Activated CD8-positive, alpha-beta T cell treated with anti-CD3 and anti-CD28 coated beads for 36 hours (primary cell): ENCODE measurements around the gene ATRNL1. TPM values are rescaled to one million over a fixed set of nuclear protein-coding genes. Genes with fewer than 3 reads are reported as not detected.

Experiments used
- ATAC-seq: fragments of 200-7000 bp; cut with Tn5 transposase; one replicate; pipeline ENCODE4 v1.10.0; 2021; ENCODE audit warnings: mild to moderate bottlenecking, moderate library complexity
- CTCF ChIA-PET: fragments of 350-600 bp; sonication (Branson Sonifier 250); formaldehyde crosslinking; loops from one replicate; lab custom pipeline; 2021; ENCODE audit warnings: antibody characterized with exemption; lab: Charles Lee
- POLR2A ChIA-PET: fragments of 350-600 bp; sonication (Branson Sonifier 250); formaldehyde crosslinking; loops from one replicate; lab custom pipeline; 2021; ENCODE audit warnings: antibody characterized with exemption; lab: Charles Lee
- DNase-seq: peaks from one replicate; pipeline ENCODE4 v3.0.0-alpha.2; 2020
- H3K27ac Mint-ChIP-seq: one replicate; pipeline ENCODE4 v1.8.0; 2021; ENCODE audit warnings: mild to moderate bottlenecking, mixed read lengths
- H3K27me3 Mint-ChIP-seq: one replicate; pipeline ENCODE4 v1.8.0; 2021; ENCODE audit warnings: mixed read lengths
- H3K36me3 Mint-ChIP-seq: one replicate; pipeline ENCODE4 v1.8.0; 2021; ENCODE audit warnings: low read depth, mixed read lengths
- H3K4me1 Mint-ChIP-seq: one replicate; pipeline ENCODE4 v1.8.0; 2021; ENCODE audit warnings: low read depth, mixed read lengths
- H3K4me3 Mint-ChIP-seq: one replicate; pipeline ENCODE4 v1.8.0; 2021; ENCODE audit warnings: mild to moderate bottlenecking, moderate library complexity, mixed read lengths
- H3K9me3 Mint-ChIP-seq: one replicate; pipeline ENCODE4 v1.8.0; 2021; ENCODE audit warnings: mixed read lengths
- CTCF ChIP-seq: fragments of 200-600 bp; IDR thresholded peaks from one replicate; pipeline ENCODE4 v1.8.0; 2022; ENCODE audit warnings: antibody characterized with exemption, mild to moderate bottlenecking
- intact Hi-C: fragments of 100-400 bp; cut with micrococcal nuclease; formaldehyde crosslinking; loops from one replicate; pipeline ENCODE4 v1.10.0; 2022
- total RNA-seq, 2 experiments: library from RNA; stranded (reverse); gene quantifications; one replicate each; pipeline ENCODE4 v1.2.3, GENCODE V29; 2021

Gene ATRNL1
- total RNA-seq, 2 experiments from 2014 or later: not detected

- Mint-ChIP-seq H3K4me3 (no peak overlapping the region), H3K36me3 (no peaks in the 10 kb centered on the region), H3K27me3 (no peaks in the 10 kb centered on the region), H3K27ac (no peak overlapping the region), H3K9me3 (peaks cover 5% of the 10 kb centered on the region), H3K4me1 (no peaks in the 10 kb centered on the region)
- DNase-seq (no peak), ATAC-seq (no peak)
- ChIA-PET POLR2A (no interaction called here), CTCF (no interaction called here)
- TF ChIP-seq CTCF: no peak
- intact Hi-C loops: no loop called here
These were observed 531.3 kb downstream of the ATRNL1 start for GRCh38 chr10:115624448-115624847.

- intact Hi-C loops: no loop called here
- no peaks in the 10 kb centered on the region for H3K36me3 Mint-ChIP-seq
- peaks cover 4% of the 10 kb centered on the region for H3K9me3 Mint-ChIP-seq
- ATAC-seq: no peak
- no peak for DNase-seq
- no peak overlapping the region for H3K4me3 Mint-ChIP-seq
- no peaks in the 10 kb centered on the region for H3K4me1 Mint-ChIP-seq
- POLR2A ChIA-PET: no interaction called here
- H3K27ac Mint-ChIP-seq: no peak overlapping the region
- no peak for TF ChIP-seq CTCF
- no peaks in the 10 kb centered on the region for H3K27me3 Mint-ChIP-seq
- CTCF ChIA-PET: no interaction called here
These were observed 535.5 kb downstream of the ATRNL1 start for GRCh38 chr10:115628616-115629015.

- H3K9me3 Mint-ChIP-seq: peaks cover 5% of the 10 kb centered on the region
- H3K36me3 Mint-ChIP-seq: no peaks in the 10 kb centered on the region
- H3K27ac Mint-ChIP-seq: no peak overlapping the region
- H3K4me3 Mint-ChIP-seq: no peak overlapping the region
- ChIA-PET CTCF (no interaction called here), POLR2A (no interaction called here)
- H3K4me1 Mint-ChIP-seq: no peaks in the 10 kb centered on the region
- no peak for TF ChIP-seq CTCF
- intact Hi-C loops: no loop called here
- DNase-seq (no peak), ATAC-seq (no peak)
- no peaks in the 10 kb centered on the region for H3K27me3 Mint-ChIP-seq
These were observed 545.1 kb downstream of the ATRNL1 start for GRCh38 chr10:115638246-115638645.

- POLR2A ChIA-PET: no interaction called here
- H3K27ac Mint-ChIP-seq: no peak overlapping the region
- CTCF ChIA-PET: no interaction called here
These were observed 556.1 kb downstream of the ATRNL1 start for GRCh38 chr10:115649217-115649616.

GRCh38 chr10:115653473-115653872 lies 560.3 kb downstream of the ATRNL1 start:
- Mint-ChIP-seq H3K4me3 (no peak overlapping the region), H3K27me3 (no peaks in the 10 kb centered on the region), H3K36me3 (no peaks in the 10 kb centered on the region), H3K9me3 (peaks cover 3% of the 10 kb centered on the region), H3K4me1 (no peaks in the 10 kb centered on the region), H3K27ac (no peak overlapping the region)
- intact Hi-C loops: no loop called here
- TF ChIP-seq CTCF: no peak
- CTCF ChIA-PET: no interaction called here
- no peak for DNase-seq
- no peak for ATAC-seq
- POLR2A ChIA-PET: no interaction called here

More at GRCh38 chr10:115649217-115649616, 556.1 kb downstream of the ATRNL1 start:
- ATAC-seq: no peak
- intact Hi-C loops: no loop called here
- Mint-ChIP-seq H3K9me3 (peaks cover 1% of the 10 kb centered on the region), H3K27me3 (no peaks in the 10 kb centered on the region), H3K4me3 (no peak overlapping the region), H3K36me3 (no peaks in the 10 kb centered on the region), H3K4me1 (no peaks in the 10 kb centered on the region)
- DNase-seq: no peak
- no peak for TF ChIP-seq CTCF
